ENCODE data around the gene MTA1. TPM values are rescaled to one million over a fixed set of nuclear protein-coding genes. Genes with fewer than 3 reads are reported as not detected.

MTA1 gene
- total RNA-seq, 1 donor from 2014 or later, result 59.8 TPM

GRCh38 chr14:105480199-105480746 is 60.6 kb downstream of the MTA1 start:
- Mint-ChIP-seq H3K27me3 (ENCODE audit: insufficient read depth, low read depth) (peaks cover 12% of the 10 kb centered on the region), H3K9me3 (no peaks in the 10 kb centered on the region), H3K4me3 (no peak overlapping the region), H3K36me3 (no peaks in the 10 kb centered on the region), H3K4me1 (peaks cover 43% of the 10 kb centered on the region), H3K27ac (no peak overlapping the region)
- H3K9ac ChIP-seq, result no peak overlapping the region
- peaks cover 16% of the 10 kb centered on the region for H3F3A ChIP-seq (ENCODE audit: low read depth)
- peaks cover 93% of the 10 kb centered on the region for H3K27me3 ChIP-seq
- H3K4me3 ChIP-seq, result no peak overlapping the region
- TF ChIP-seq EZH2 (IDR thresholded peaks at IDR 0.05) (no peak), CTCF (IDR thresholded peaks at IDR 0.05) (no peak), EZH2phosphoT487 (IDR thresholded peaks at IDR 0.05) (no peak)
- H3K36me3 ChIP-seq, result no peaks in the 10 kb centered on the region
- no peak overlapping the region for H3K27ac ChIP-seq
- no peaks in the 10 kb centered on the region for H3K9me3 ChIP-seq (ENCODE audit: low read depth)
- H3K4me2 ChIP-seq, result no peak overlapping the region
- H3K4me1 ChIP-seq, result peaks cover 40% of the 10 kb centered on the region
- H2AFZ ChIP-seq (replicated peaks), result no peak overlapping the region
- H4K20me1 ChIP-seq (ENCODE audit: low read depth), result peaks cover 43% of the 10 kb centered on the region
- no peak for DNase-seq (ENCODE audit: low spot score)
- H3K79me2 ChIP-seq (ENCODE audit: low read depth), result no peaks in the 10 kb centered on the region

DNA sequence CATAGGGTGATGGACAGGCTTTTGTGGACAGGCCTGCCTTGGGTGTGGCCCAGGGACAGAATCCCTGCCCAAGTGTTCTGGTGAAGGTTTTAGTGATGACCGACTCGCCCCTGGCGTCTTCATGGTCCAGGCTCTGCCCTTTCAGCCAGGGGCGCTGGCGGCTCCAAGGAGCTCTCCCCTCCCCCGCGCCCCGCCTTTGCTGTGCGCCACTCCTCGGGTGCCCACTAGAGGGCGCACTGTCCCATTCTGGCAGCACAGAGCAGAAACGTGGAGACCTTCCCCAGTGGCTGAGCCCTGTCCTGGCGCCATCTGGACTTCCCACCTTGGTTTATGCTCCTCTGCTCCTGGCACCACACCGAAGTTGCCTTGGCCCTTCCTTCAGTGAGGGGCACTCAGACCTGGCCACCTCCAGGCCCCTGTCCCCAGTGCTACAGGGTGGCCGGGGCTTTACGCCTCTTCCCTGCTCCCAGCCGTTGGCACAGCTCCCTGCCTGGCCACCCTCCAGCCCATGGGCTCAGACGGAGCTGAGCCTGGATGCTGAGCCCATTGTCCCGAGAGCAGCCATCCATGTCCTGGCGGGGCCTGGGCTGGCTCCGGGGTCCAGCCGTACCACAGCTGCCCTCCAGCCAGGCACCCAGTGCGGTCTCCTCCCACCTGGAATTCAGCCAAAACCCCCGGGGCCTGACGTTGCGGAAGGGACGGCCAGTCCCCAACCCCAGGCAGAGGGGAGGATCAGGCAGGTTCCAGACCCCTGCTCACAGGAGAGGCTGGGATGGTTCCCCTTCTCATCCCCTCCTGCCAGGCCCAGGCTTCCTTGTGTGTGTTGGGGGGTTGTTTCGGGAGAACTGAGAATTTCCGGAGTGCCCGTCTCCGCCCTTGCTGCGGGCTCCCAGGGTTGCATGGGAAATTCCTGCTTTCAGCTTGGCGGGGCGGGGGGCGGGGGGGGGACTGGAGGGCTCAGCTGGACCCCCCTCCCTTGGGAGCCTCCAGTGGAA is 61.5 kb downstream of the MTA1 start:
- H3K79me2 ChIP-seq (ENCODE audit: low read depth), result no peaks in the 10 kb centered on the region
- peaks cover 8% of the 10 kb centered on the region for H3F3A ChIP-seq (ENCODE audit: low read depth)
- Mint-ChIP-seq H3K4me3 (peak overlapping the region; percentile 38), H3K36me3 (no peaks in the 10 kb centered on the region), H3K4me1 (peaks cover 47% of the 10 kb centered on the region), H3K27me3 (ENCODE audit: insufficient read depth, low read depth) (peaks cover 15% of the 10 kb centered on the region), H3K27ac (peak overlapping the region; percentile 92), H3K9me3 (no peaks in the 10 kb centered on the region)
- peak overlapping the region; percentile 9 for H3K4me3 ChIP-seq
- H3K4me1 ChIP-seq, result peaks cover 34% of the 10 kb centered on the region
- H4K20me1 ChIP-seq (ENCODE audit: low read depth), result peaks cover 36% of the 10 kb centered on the region
- no peak overlapping the region for H3K9ac ChIP-seq
- peak overlapping the region; percentile 59 for H3K4me2 ChIP-seq
- peaks cover 93% of the 10 kb centered on the region for H3K27me3 ChIP-seq
- H3K36me3 ChIP-seq, result no peaks in the 10 kb centered on the region
- DNase-seq (ENCODE audit: low spot score), result peak; percentile 92
- H2AFZ ChIP-seq (replicated peaks), result peak overlapping the region; percentile 3
- H3K27ac ChIP-seq, result no peak overlapping the region
- TF ChIP-seq CTCF (IDR thresholded peaks at IDR 0.05) (peak; percentile 96), EZH2phosphoT487 (IDR thresholded peaks at IDR 0.05) (no peak)
- H3K9me3 ChIP-seq (ENCODE audit: low read depth), result no peaks in the 10 kb centered on the region

GRCh38 chr14:105481886-105482457 is 62.3 kb downstream of the MTA1 start:
- H3K9me3 Mint-ChIP-seq, result no peaks in the 10 kb centered on the region
- H3K36me3 Mint-ChIP-seq, result no peaks in the 10 kb centered on the region
- Histone ChIP-seq H3K79me2 (ENCODE audit: low read depth) (no peaks in the 10 kb centered on the region), H3K9me3 (ENCODE audit: low read depth) (no peaks in the 10 kb centered on the region), H3K27me3 (peaks cover 93% of the 10 kb centered on the region), H4K20me1 (ENCODE audit: low read depth) (peaks cover 32% of the 10 kb centered on the region), H3K36me3 (no peaks in the 10 kb centered on the region), H3K4me3 (peak overlapping the region; percentile 9), H3F3A (ENCODE audit: low read depth) (peaks cover 7% of the 10 kb centered on the region), H2AFZ (replicated peaks) (no peak overlapping the region), H3K9ac (no peak overlapping the region), H3K27ac (no peak overlapping the region), H3K4me2 (peak overlapping the region; percentile 59), H3K4me1 (peaks cover 33% of the 10 kb centered on the region)
- TF ChIP-seq EZH2phosphoT487 (IDR thresholded peaks at IDR 0.05), result no peak
- TF ChIP-seq EZH2 (IDR thresholded peaks at IDR 0.05), result no peak
- no peak for TF ChIP-seq CTCF (IDR thresholded peaks at IDR 0.05)
- H3K27me3 Mint-ChIP-seq (ENCODE audit: insufficient read depth, low read depth), result peaks cover 18% of the 10 kb centered on the region
- DNase-seq (ENCODE audit: low spot score), result peak; percentile 88
- peaks cover 42% of the 10 kb centered on the region for H3K4me1 Mint-ChIP-seq
- peak overlapping the region; percentile 46 for H3K4me3 Mint-ChIP-seq
- H3K27ac Mint-ChIP-seq, result peak overlapping the region; percentile 86

Data from neural progenitor cell (in vitro differentiated cells).